K562 (cell line): Measurements from ENCODE around the gene CCDC88C.

ENCODE experiments used
- ATF1 ChIP-seq, 2 experiments: fragments of 450-650 bp in 1 of 2; IDR thresholded peaks; 2 replicates each; pipeline ENCODE4 v1.6.1; 2016; ENCODE audit warnings: missing compliant biosample characterization in 1 of 2, missing genetic modification characterization in 1 of 2
- C11orf30 ChIP-seq: fragments of 450-650 bp; IDR thresholded peaks from 2 replicates; pipeline ENCODE4 v1.6.1; 2016; ENCODE audit warnings: low read depth, mild to moderate bottlenecking
- CBX8 ChIP-seq: fragments of 200-600 bp; sonication (generic); IDR thresholded peaks from 2 replicates; pipeline ENCODE4 v1.6.1; 2012; ENCODE audit warnings: borderline replicate concordance, mixed run types, low read depth, mild to moderate bottlenecking, moderate library complexity, mixed read lengths, low read length, control low read depth, inconsistent platforms; ENCODE audit not compliant: poor library complexity, severe bottlenecking; ENCODE audit errors: extremely low read depth
- POLR2A ChIP-seq: fragments of 450-650 bp; conservative IDR thresholded peaks from 2 replicates; pipeline ENCODE4 v1.6.1; 2016
- REST ChIP-seq, 2 experiments: fragments of 450-650 bp; formaldehyde crosslinking in 1 of 2; IDR thresholded peaks; 2 replicates each; pipeline versions ENCODE4 v1.4.0 to v1.6.1; 2014 to 2020; ENCODE audit warnings: mild to moderate bottlenecking in 2 of 2, borderline replicate concordance in 1 of 2, low read depth in 1 of 2
- RUNX1 ChIP-seq: sonication (generic); IDR thresholded peaks from 2 replicates; pipeline ENCODE4 v1.6.1; 2016; ENCODE audit warnings: antibody characterized with exemption, low read depth
- SP2 ChIP-seq: IDR thresholded peaks from 2 replicates; pipeline ENCODE4 v1.6.1; 2011; ENCODE audit warnings: mild to moderate bottlenecking, low read depth, low read length, moderate library complexity; ENCODE audit not compliant: poor library complexity, severe bottlenecking; ENCODE audit errors: extremely low read depth
- THAP7 ChIP-seq: fragments of 250-450 bp; sonication (Bioruptor Pico); IDR thresholded peaks from 2 replicates; pipeline ENCODE4 v1.5.0; 2021
- TRIM25 ChIP-seq: fragments of 450-650 bp; IDR thresholded peaks from 2 replicates; pipeline ENCODE4 v1.7.0; 2016; ENCODE audit warnings: borderline replicate concordance
- ZBTB34 ChIP-seq: fragments of 250-450 bp; sonication (Bioruptor Pico); IDR thresholded peaks from 2 replicates; pipeline ENCODE4 v1.8.0; 2021; ENCODE audit warnings: mild to moderate bottlenecking, moderate library complexity

- TF ChIP-seq REST (IDR thresholded peaks at IDR 0.05; ENCODE audit: borderline replicate concordance): no peak
- TF ChIP-seq REST (CRISPR knock-in tag; IDR thresholded peaks at IDR 0.05; ENCODE audit: low read depth): no peak
- TF ChIP-seq SP2: no peak
- TF ChIP-seq TRIM25: no peak
- no peak for TF ChIP-seq CBX8
- no peak for TF ChIP-seq ZBTB34 (CRISPR knock-in tag)
- TF ChIP-seq C11orf30: no peak
- no peak for TF ChIP-seq ATF1 (CRISPR knock-in tag; IDR thresholded peaks at IDR 0.05)
- TF ChIP-seq ATF1 (tag; IDR thresholded peaks at IDR 0.05): no peak
- TF ChIP-seq THAP7 (CRISPR knock-in tag): no peak
- TF ChIP-seq POLR2A: no peak
- TF ChIP-seq RUNX1: no peak
Observed at GRCh38 chr14:91322623-91323022, 95.0 kb downstream of the CCDC88C start.
